HCT116 (cell line): ENCODE results near the gene MRPL37. TPM values are rescaled to one million over a fixed set of nuclear protein-coding genes. Genes with fewer than 3 reads are reported as not detected.

Experiments used
- ATAC-seq: fragments of 200-7000 bp; cut with Tn5 transposase; 2 replicates; pipeline ENCODE4 v1.9.1; 2020; ENCODE audit warnings: mild to moderate bottlenecking, moderate library complexity
- BruUV-seq: library from RNA; stranded (reverse); fragments of 400-500 nt; replicated peaks from 2 replicates; lab custom pipeline; 2021; lab: Mats Ljungman, UMichigan
- CTCF ChIA-PET: fragments of 300-600 bp; sonication (Branson Sonifier 250); formaldehyde crosslinking; loops from one replicate; lab custom pipeline; 2021; ENCODE audit warnings: antibody characterized with exemption; lab: Charles Lee
- POLR2A ChIA-PET: fragments of 300-600, 350-600 bp; sonication (Branson Sonifier 250); formaldehyde crosslinking; loops from one replicate; lab custom pipeline; 2021; ENCODE audit warnings: antibody characterized with exemption; lab: Charles Lee
- RAD21 ChIA-PET, 2 experiments: fragments of 300-600 bp; sonication (Branson Sonifier 250); formaldehyde crosslinking; loops; one replicate each; lab custom pipeline; 2023; ENCODE audit warnings: low total read pairs in 2 of 2; ENCODE audit not compliant: uncharacterized antibody in 2 of 2, unreplicated experiment in 2 of 2, low non-redundant PET in 1 of 2; lab: Charles Lee
- DNase-seq: peaks from one replicate; pipeline ENCODE4 v3.0.0-alpha.2; 2010; ENCODE audit warnings: low read depth, low spot score
- H2AFZ ChIP-seq: fragments of 200-600 bp; shearing (Covaris generic), sonication (generic); 2 replicates; pipeline ENCODE4 v1.6.1; 2017; ENCODE audit warnings: low read depth, mixed run types, mixed read lengths, antibody characterized with exemption, low read length; ENCODE audit not compliant: poor library complexity, severe bottlenecking
- H3K27ac ChIP-seq: 2 replicates; pipeline ENCODE4 v1.5.1; 2012; ENCODE audit warnings: low read depth, low read length
- H3K27me3 ChIP-seq: fragments of 200-600 bp; sonication (generic); 2 replicates; pipeline ENCODE4 v1.6.1; 2016; ENCODE audit warnings: mixed run types, low read length, mixed read lengths; ENCODE audit not compliant: insufficient read depth
- H3K36me3 ChIP-seq, 2 experiments: fragments of 200-500 bp in 1 of 2; fragments of 200-600 bp in 1 of 2; sonication (Bioruptor generic) in 1 of 2; sonication (generic) in 1 of 2; 2 replicates each; pipeline versions ENCODE4 v1.5.1 to v1.6.1; 2014 to 2016; ENCODE audit warnings: low read length in 2 of 2, inconsistent platforms in 1 of 2, mixed read lengths in 1 of 2, mixed run types in 1 of 2; ENCODE audit not compliant: insufficient read depth in 2 of 2, control insufficient read depth in 1 of 2
- H3K4me1 ChIP-seq, 2 experiments: fragments of 200-600 bp in 1 of 2; sonication (generic) in 1 of 2; 2 replicates each; pipeline versions ENCODE4 v1.5.1 to v1.6.1; 2012 to 2017; ENCODE audit warnings: low read length in 2 of 2, inconsistent platforms in 1 of 2, mild to moderate bottlenecking in 1 of 2, mixed read lengths in 1 of 2, mixed run types in 1 of 2, moderate library complexity in 1 of 2; ENCODE audit not compliant: insufficient read depth in 2 of 2, control insufficient read depth in 1 of 2
- H3K4me2 ChIP-seq: fragments of 200-600 bp; sonication (generic); 2 replicates; pipeline ENCODE4 v1.6.1; 2017; ENCODE audit warnings: mixed run types, low read length, mixed read lengths
- H3K4me3 ChIP-seq, 2 experiments: fragments of 200-600 bp in 1 of 2; sonication (generic) in 1 of 2; replicated peaks in 1 of 2; 2 replicates each; pipeline ENCODE4 v1.5.1; 2011 to 2016; ENCODE audit warnings: low read length in 2 of 2, control low read depth in 1 of 2, low read depth in 1 of 2, mild to moderate bottlenecking in 1 of 2, mixed read lengths in 1 of 2, mixed run types in 1 of 2
- H3K79me2 ChIP-seq: fragments of 200-600 bp; sonication (generic); 2 replicates; pipeline ENCODE4 v1.6.1; 2017; ENCODE audit warnings: mild to moderate bottlenecking, mixed run types, low read length, moderate library complexity, mixed read lengths; ENCODE audit not compliant: insufficient read depth
- H3K9ac ChIP-seq: fragments of 200-600 bp; sonication (generic); 2 replicates; pipeline ENCODE4 v1.6.1; 2016; ENCODE audit warnings: low read length, mixed read lengths
- H3K9me2 ChIP-seq: fragments of 200-600 bp; sonication (generic), shearing (Covaris generic); 2 replicates; pipeline ENCODE4 v1.6.1; 2017; ENCODE audit warnings: mixed run types, mild to moderate bottlenecking, moderate library complexity; ENCODE audit not compliant: insufficient read depth
- H3K9me3 ChIP-seq, 2 experiments: fragments of 200-500 bp in 1 of 2; fragments of 200-600 bp in 1 of 2; sonication (Bioruptor generic) in 1 of 2; sonication (generic) in 1 of 2; 2 replicates each; pipeline ENCODE4 v1.6.1; 2014 to 2017; ENCODE audit warnings: low read length in 2 of 2, mixed read lengths in 2 of 2, inconsistent platforms in 1 of 2, low read depth in 1 of 2, mild to moderate bottlenecking in 1 of 2, mixed run types in 1 of 2, moderate library complexity in 1 of 2; ENCODE audit not compliant: control insufficient read depth in 1 of 2, insufficient read depth in 1 of 2
- H4K20me1 ChIP-seq: fragments of 200-600 bp; sonication (generic), shearing (Covaris generic); 2 replicates; pipeline ENCODE4 v1.6.1; 2017; ENCODE audit warnings: mixed run types, mild to moderate bottlenecking, moderate library complexity; ENCODE audit not compliant: insufficient read depth
- CBX3 ChIP-seq: IDR thresholded peaks from 2 replicates; pipeline ENCODE4 v1.6.1; 2012; ENCODE audit warnings: low read depth
- CEBPB ChIP-seq: IDR thresholded peaks from 2 replicates; pipeline ENCODE4 v1.6.1; 2012; ENCODE audit warnings: low read depth
- CTCF ChIP-seq, 3 experiments: fragments of 200-600 bp in 1 of 3; sonication (generic) in 1 of 3; IDR thresholded peaks in 2 of 3; conservative IDR thresholded peaks in 1 of 3; 2 replicates each; pipeline ENCODE4 v1.5.1; 2012 to 2017; ENCODE audit warnings: low read depth in 2 of 3, low read length in 2 of 3, antibody characterized with exemption in 1 of 3, borderline replicate concordance in 1 of 3, control low read depth in 1 of 3, mild to moderate bottlenecking in 1 of 3, mixed read lengths in 1 of 3, mixed run types in 1 of 3, moderate library complexity in 1 of 3; ENCODE audit not compliant: insufficient read depth in 1 of 3
- EZH2 ChIP-seq: fragments of 200-600 bp; sonication (generic); IDR thresholded peaks from 2 replicates; pipeline ENCODE4 v1.6.1; 2017; ENCODE audit warnings: antibody characterized with exemption, mixed run types
- EZH2phosphoT487 ChIP-seq: fragments of 200-600 bp; IDR thresholded peaks from 2 replicates; pipeline ENCODE4 v1.6.1; 2018; ENCODE audit warnings: antibody characterized with exemption, borderline replicate concordance
- SIN3A ChIP-seq: IDR thresholded peaks from 2 replicates; pipeline ENCODE4 v1.6.1; 2012; ENCODE audit warnings: low read depth
- SP1 ChIP-seq: IDR thresholded peaks from 2 replicates; pipeline ENCODE4 v1.6.1; 2012; ENCODE audit warnings: low read depth
- SRF ChIP-seq: IDR thresholded peaks from 2 replicates; pipeline ENCODE4 v1.6.1; 2012; ENCODE audit warnings: low read depth
- ZFX ChIP-seq: fragments of 450-650 bp; IDR thresholded peaks from 2 replicates; pipeline ENCODE4 v1.6.1; 2017
- ZNF274 ChIP-seq: fragments of 200-500 bp; sonication (Bioruptor generic); IDR thresholded peaks from 2 replicates; pipeline ENCODE4 v1.6.1; 2014; ENCODE audit warnings: mild to moderate bottlenecking, low read depth, low read length, inconsistent platforms
- intact Hi-C: fragments of 100-400 bp; cut with micrococcal nuclease; formaldehyde crosslinking; loops from 2 replicates; pipeline ENCODE4 v1.10.0; 2022
- total RNA-seq: library from RNA; stranded (reverse); gene quantifications from one replicate; pipeline ENCODE4 v1.2.1, GENCODE V29; 2021; ENCODE audit not compliant: unreplicated experiment

Gene MRPL37
- total RNA-seq, 1 experiment from 2014 or later: 132 TPM

- H2AFZ ChIP-seq: no peak overlapping the region
- ChIA-PET POLR2A (no interaction called here), RAD21 (no interaction called here), CTCF (no interaction called here)
- no peak overlapping the region for H3K27ac ChIP-seq
- no peaks in the 10 kb centered on the region for H4K20me1 ChIP-seq
- no peaks in the 10 kb centered on the region for H3K36me3 ChIP-seq
- intact Hi-C loops: no loop called here
- no peak overlapping the region for H3K9ac ChIP-seq
- no peak for DNase-seq
- H3K79me2 ChIP-seq: no peaks in the 10 kb centered on the region
- H3K9me3 ChIP-seq: no peaks in the 10 kb centered on the region
- no TSS peak for BruUV-seq
- TF ChIP-seq CEBPB (no peak), CBX3 (no peak), EZH2 (no peak), EZH2phosphoT487 (no peak), SP1 (no peak)
- no peaks in the 10 kb centered on the region for H3K9me2 ChIP-seq
- no peak overlapping the region for H3K4me2 ChIP-seq
- no peaks in the 10 kb centered on the region for H3K4me1 ChIP-seq
- ATAC-seq: no peak
- no peaks in the 10 kb centered on the region for H3K27me3 ChIP-seq
- H3K4me3 ChIP-seq: no peak overlapping the region
Observed at GRCh38 chr1:54265126-54265525, 65.2 kb downstream of the MRPL37 start.

GRCh38 chr1:54265659-54266058, 65.7 kb downstream of the MRPL37 start:
- CTCF ChIA-PET: no interaction called here
- no peak for ATAC-seq
- no TSS peak for BruUV-seq

More at GRCh38 chr1:54265659-54266058, 65.7 kb downstream of the MRPL37 start:
- Histone ChIP-seq H2AFZ (no peak overlapping the region), H3K27ac (no peak overlapping the region), H3K9ac (no peak overlapping the region), H3K9me3 (no peaks in the 10 kb centered on the region), H3K36me3 (no peaks in the 10 kb centered on the region), H3K4me3 (no peak overlapping the region), H3K9me2 (no peaks in the 10 kb centered on the region), H3K79me2 (no peaks in the 10 kb centered on the region), H3K27me3 (no peaks in the 10 kb centered on the region), H4K20me1 (no peaks in the 10 kb centered on the region), H3K4me1 (no peaks in the 10 kb centered on the region), H3K4me2 (no peak overlapping the region)
- no peak for DNase-seq
- ChIA-PET POLR2A (no interaction called here), RAD21 (no interaction called here)
- intact Hi-C loops: no loop called here
- TF ChIP-seq SRF: no peak
- no peak for TF ChIP-seq ZNF274
- TF ChIP-seq CTCF (IDR thresholded peaks at IDR 0.05 in 2 of 3, conservative IDR thresholded peaks at IDR 0.05 in 1 of 3; ENCODE audit: borderline replicate concordance in 1 of 3, insufficient read depth in 1 of 3, low read depth in 2 of 3, low read length in 2 of 3): no peak
- no peak for TF ChIP-seq SIN3A
- TF ChIP-seq ZFX: no peak
